ENCODE measurements around the gene USF1. TPM values are rescaled to one million over a fixed set of nuclear protein-coding genes. Genes with fewer than 3 reads are reported as not detected.
A peak's percentile ranks its signal among the peaks of the same experiment; 100 is the strongest.

The USF1 gene
- total and polyA plus RNA-seq, 2 experiments from 2014 or later = 23.8 to 74.8 TPM

DNA sequence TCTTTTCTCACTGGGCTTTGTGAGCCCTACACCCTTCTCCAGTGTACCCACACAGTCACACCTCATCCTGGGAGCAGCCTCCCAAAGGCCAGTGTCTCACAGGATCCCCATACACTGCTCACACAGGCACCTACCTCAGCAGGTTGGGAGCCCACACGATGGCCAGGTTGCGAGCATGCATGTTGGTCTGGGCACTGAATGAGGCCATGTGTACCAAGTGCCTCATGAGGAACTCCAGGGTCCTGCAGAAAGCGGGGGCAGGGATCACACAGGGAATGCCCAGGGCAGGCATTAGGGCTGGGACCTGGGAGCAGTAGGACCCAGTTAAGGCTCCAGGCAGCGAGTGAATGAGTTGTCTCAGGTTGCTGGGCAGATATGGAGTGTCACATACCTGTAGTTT is 8.5 kb upstream of the USF1 start:
- no peak for DNase-seq (ENCODE audit: low spot score)
- peak; percentile 39 for ATAC-seq
- no peaks in the 10 kb centered on the region for H3K36me3 Mint-ChIP-seq (ENCODE audit: low read depth)
- peaks cover 8% of the 10 kb centered on the region; the same call in 1 of the 3 replicates for H3K9me3 Mint-ChIP-seq
- H3F3A ChIP-seq (replicated peaks; ENCODE audit: low read depth) = no peaks in the 10 kb centered on the region
- no peak overlapping the region for H3K4me3 Mint-ChIP-seq
- no peaks in the 10 kb centered on the region for H3K36me3 ChIP-seq (ENCODE audit: insufficient read depth)
- no peak overlapping the region for H3K27ac ChIP-seq (ENCODE audit: low read depth)
- H3K27ac Mint-ChIP-seq = no peak overlapping the region
- H3K9me2 ChIP-seq (ENCODE audit: insufficient read depth) = no peaks in the 10 kb centered on the region; the same call in 1 of the 2 replicates
- no peak overlapping the region for H2AFZ ChIP-seq
- no peaks in the 10 kb centered on the region for H3K79me2 ChIP-seq (replicated peaks; ENCODE audit: insufficient read depth)
- no peaks in the 10 kb centered on the region for H3K27me3 ChIP-seq (ENCODE audit: insufficient read depth)
- no peak overlapping the region for H3K4me2 ChIP-seq
- H4K20me1 ChIP-seq (replicated peaks; ENCODE audit: insufficient read depth) = no peaks in the 10 kb centered on the region
- H3K27me3 Mint-ChIP-seq (ENCODE audit: insufficient read depth, low read depth, poor library complexity) = peaks cover 18% of the 10 kb centered on the region
- H3K4me3 ChIP-seq = no peak overlapping the region
- no peaks in the 10 kb centered on the region for H3K4me1 ChIP-seq (ENCODE audit: insufficient read depth)
- TF ChIP-seq REST (IDR thresholded peaks at IDR 0.05; ENCODE audit: unreplicated experiment) = no peak
- TF ChIP-seq, protein P1, sequence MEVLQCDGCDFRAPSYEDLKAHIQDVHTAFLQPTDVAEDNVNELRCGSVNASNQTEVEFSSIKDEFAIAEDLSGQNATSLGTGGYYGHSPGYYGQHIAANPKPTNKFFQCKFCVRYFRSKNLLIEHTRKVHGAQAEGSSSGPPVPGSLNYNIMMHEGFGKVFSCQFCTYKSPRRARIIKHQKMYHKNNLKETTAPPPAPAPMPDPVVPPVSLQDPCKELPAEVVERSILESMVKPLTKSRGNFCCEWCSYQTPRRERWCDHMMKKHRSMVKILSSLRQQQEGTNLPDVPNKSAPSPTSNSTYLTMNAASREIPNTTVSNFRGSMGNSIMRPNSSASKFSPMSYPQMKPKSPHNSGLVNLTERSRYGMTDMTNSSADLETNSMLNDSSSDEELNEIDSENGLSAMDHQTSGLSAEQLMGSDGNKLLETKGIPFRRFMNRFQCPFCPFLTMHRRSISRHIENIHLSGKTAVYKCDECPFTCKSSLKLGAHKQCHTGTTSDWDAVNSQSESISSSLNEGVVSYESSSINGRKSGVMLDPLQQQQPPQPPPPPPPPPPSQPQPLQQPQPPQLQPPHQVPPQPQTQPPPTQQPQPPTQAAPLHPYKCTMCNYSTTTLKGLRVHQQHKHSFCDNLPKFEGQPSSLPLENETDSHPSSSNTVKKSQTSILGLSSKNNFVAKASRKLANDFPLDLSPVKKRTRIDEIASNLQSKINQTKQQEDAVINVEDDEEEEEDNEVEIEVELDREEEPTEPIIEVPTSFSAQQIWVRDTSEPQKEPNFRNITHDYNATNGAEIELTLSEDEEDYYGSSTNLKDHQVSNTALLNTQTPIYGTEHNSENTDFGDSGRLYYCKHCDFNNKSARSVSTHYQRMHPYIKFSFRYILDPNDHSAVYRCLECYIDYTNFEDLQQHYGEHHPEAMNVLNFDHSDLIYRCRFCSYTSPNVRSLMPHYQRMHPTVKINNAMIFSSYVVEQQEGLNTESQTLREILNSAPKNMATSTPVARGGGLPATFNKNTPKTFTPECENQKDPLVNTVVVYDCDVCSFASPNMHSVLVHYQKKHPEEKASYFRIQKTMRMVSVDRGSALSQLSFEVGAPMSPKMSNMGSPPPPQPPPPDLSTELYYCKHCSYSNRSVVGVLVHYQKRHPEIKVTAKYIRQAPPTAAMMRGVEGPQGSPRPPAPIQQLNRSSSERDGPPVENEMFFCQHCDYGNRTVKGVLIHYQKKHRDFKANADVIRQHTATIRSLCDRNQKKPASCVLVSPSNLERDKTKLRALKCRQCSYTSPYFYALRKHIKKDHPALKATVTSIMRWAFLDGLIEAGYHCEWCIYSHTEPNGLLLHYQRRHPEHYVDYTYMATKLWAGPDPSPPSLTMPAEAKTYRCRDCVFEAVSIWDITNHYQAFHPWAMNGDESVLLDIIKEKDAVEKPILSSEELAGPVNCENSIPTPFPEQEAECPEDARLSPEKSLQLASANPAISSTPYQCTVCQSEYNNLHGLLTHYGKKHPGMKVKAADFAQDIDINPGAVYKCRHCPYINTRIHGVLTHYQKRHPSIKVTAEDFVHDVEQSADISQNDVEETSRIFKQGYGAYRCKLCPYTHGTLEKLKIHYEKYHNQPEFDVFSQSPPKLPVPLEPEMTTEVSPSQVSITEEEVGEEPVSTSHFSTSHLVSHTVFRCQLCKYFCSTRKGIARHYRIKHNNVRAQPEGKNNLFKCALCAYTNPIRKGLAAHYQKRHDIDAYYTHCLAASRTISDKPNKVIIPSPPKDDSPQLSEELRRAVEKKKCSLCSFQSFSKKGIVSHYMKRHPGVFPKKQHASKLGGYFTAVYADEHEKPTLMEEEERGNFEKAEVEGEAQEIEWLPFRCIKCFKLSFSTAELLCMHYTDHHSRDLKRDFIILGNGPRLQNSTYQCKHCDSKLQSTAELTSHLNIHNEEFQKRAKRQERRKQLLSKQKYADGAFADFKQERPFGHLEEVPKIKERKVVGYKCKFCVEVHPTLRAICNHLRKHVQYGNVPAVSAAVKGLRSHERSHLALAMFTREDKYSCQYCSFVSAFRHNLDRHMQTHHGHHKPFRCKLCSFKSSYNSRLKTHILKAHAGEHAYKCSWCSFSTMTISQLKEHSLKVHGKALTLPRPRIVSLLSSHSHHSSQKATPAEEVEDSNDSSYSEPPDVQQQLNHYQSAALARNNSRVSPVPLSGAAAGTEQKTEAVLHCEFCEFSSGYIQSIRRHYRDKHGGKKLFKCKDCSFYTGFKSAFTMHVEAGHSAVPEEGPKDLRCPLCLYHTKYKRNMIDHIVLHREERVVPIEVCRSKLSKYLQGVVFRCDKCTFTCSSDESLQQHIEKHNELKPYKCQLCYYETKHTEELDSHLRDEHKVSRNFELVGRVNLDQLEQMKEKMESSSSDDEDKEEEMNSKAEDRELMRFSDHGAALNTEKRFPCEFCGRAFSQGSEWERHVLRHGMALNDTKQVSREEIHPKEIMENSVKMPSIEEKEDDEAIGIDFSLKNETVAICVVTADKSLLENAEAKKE (CRISPR knock-in tag; IDR thresholded peaks at IDR 0.05) = no peak
- no peak for TF ChIP-seq CREB1 (CRISPR knock-in tag; IDR thresholded peaks at IDR 0.05; ENCODE audit: low read depth)
- TF ChIP-seq JUNB (IDR thresholded peaks at IDR 0.05; ENCODE audit: unreplicated experiment) = no peak
- no peak for TF ChIP-seq ZNF114 (CRISPR knock-in tag; IDR thresholded peaks at IDR 0.05)
- no peaks in the 10 kb centered on the region for H3K4me1 Mint-ChIP-seq

Measured in GM23338 (cell line).